Spinal cord (tissue), 10 donors: Measurements from ENCODE around the gene CHKB. TPM values are rescaled to one million over a fixed set of nuclear protein-coding genes. Genes with fewer than 3 reads are reported as not detected.
"Not testable (repeated sequence)": the region's sequence is repeated elsewhere in the genome, so short reads cannot be mapped to it uniquely, and the experiment has no call there.

Experiments used
- DNase-seq, 6 donors: peaks; one replicate each; pipeline versions ENCODE4 v3.0.0 to v3.0.0-alpha.2; 2013 to 2015; ENCODE audit warnings: low spot score in 6 of 6, low read depth in 4 of 6
- H3K27ac ChIP-seq: one replicate; pipeline ENCODE4 v1.5.1; 2013; ENCODE audit warnings: low read depth, low read length, control low read depth
- H3K27me3 ChIP-seq: one replicate; pipeline ENCODE4 v1.6.1; 2013; ENCODE audit warnings: low read length; ENCODE audit not compliant: control insufficient read depth, insufficient read depth
- H3K36me3 ChIP-seq: one replicate; pipeline ENCODE4 v1.6.1; 2013; ENCODE audit warnings: low read length; ENCODE audit not compliant: control insufficient read depth, insufficient read depth
- H3K4me1 ChIP-seq: one replicate; pipeline ENCODE4 v1.6.1; 2013; ENCODE audit warnings: low read length; ENCODE audit not compliant: control insufficient read depth, insufficient read depth
- H3K4me3 ChIP-seq: one replicate; pipeline ENCODE4 v1.5.1; 2013; ENCODE audit warnings: low read depth, low read length, control low read depth
- H3K9me3 ChIP-seq: one replicate; pipeline ENCODE4 v1.6.1; 2013; ENCODE audit warnings: low read length; ENCODE audit not compliant: control insufficient read depth, insufficient read depth
- WGBS: methylation state at CpG from one replicate; pipeline ENCODE4 v1.1.5; 2013; ENCODE audit warnings: missing lambda C conversion rate; ENCODE audit not compliant: insufficient coverage; 5-methylcytosine and 5-hydroxymethylcytosine counted together
- polyA plus RNA-seq, 2 donors: library from polyadenylated mRNA; unstranded; fragments of 120-200 nt; gene quantifications; one replicate each; pipeline ENCODE4 v1.2.1, GENCODE V29; 2013; ENCODE audit not compliant: insufficient read length in 2 of 2
- total RNA-seq, 2 donors: library from RNA; depleted of rRNA in 1 of 2; stranded (reverse); fragments of 120-200 nt in 1 of 2; fragments of >200 nt in 1 of 2; gene quantifications; one replicate each; pipeline versions ENCODE4 v1.2.3 to v1.2.4, GENCODE V29; 2013 to 2014
- donor health status: healthy.

The CHKB gene
- total and polyA plus RNA-seq, 4 donors, result 28.8 to 89.6 (median 84.9) TPM

- no CpG with 5 or more reads among the region's 8 CpGs for WGBS
- no peak overlapping the region for H3K27ac ChIP-seq
- no peaks in the 10 kb centered on the region for H3K36me3 ChIP-seq
- H3K27me3 ChIP-seq, result peaks cover 53% of the 10 kb centered on the region
- H3K4me3 ChIP-seq, result no peak overlapping the region
- DNase-seq, result no peak
- H3K9me3 ChIP-seq, result no peaks in the 10 kb centered on the region
- H3K4me1 ChIP-seq, result peaks cover 25% of the 10 kb centered on the region
Measured at GRCh38 chr22:50535113-50535512, 47.5 kb downstream of the CHKB start.

- not testable (repeated sequence) for H3K4me3 ChIP-seq, H3K27ac ChIP-seq, DNase-seq, H3K9me3 ChIP-seq, H3K36me3 ChIP-seq
- peaks cover 32% of the 10 kb centered on the region for H3K4me1 ChIP-seq
- H3K27me3 ChIP-seq, result peaks cover 61% of the 10 kb centered on the region
- 57% methylated on average over 8 of the region's 21 CpGs for WGBS
Measured at GRCh38 chr22:50533856-50534711, 48.6 kb downstream of the CHKB start.

- H3K27ac ChIP-seq, result no peak overlapping the region
- no peak for DNase-seq
- H3K27me3 ChIP-seq, result peaks cover 64% of the 10 kb centered on the region
- no peak overlapping the region for H3K4me3 ChIP-seq
- H3K36me3 ChIP-seq, result peaks cover 2% of the 10 kb centered on the region
- 76% methylated on average over 12 of the region's 19 CpGs for WGBS
- peaks cover 34% of the 10 kb centered on the region for H3K4me1 ChIP-seq
- no peaks in the 10 kb centered on the region for H3K9me3 ChIP-seq
Measured at GRCh38 chr22:50532824-50533796, 49.5 kb downstream of the CHKB start.

DNA sequence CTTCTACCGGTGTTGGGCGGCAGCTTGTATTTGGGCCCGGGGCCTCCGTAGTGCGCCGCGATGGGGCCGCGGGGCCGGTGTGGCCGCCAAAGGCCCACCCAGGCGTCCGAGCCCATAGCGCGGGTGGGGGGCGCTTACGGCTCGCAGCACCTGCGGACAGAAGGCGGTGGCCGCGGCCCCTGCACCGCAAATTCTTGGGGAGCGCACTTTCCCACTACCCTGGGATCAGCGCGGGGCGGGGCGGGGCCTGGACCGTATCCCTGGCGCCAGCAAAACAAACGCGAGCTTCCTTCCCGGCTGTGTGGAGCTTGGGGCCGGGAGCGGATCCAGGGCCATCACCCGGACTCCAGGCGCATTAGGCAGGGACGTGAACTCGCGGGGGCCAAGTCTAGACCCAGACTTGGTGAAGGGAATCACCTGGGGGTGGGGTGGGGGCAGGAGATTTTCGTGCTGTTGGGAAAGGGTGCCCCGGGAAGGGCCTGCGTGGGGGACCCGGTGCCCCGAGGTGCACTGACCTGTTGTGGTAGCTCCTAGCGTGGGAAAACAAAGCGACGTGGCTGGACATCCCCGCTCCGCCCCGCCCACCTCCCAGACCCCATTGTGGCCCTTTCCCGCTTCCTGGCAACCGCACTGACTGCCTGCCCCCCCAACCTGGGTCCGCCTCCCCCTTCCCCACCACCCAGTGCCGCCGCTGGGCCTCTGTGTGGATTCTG lies 50.5 kb downstream of the CHKB start:
- WGBS, result 1% methylated on average over 47 of the region's 56 CpGs
- Histone ChIP-seq H3K4me3 (peak overlapping the region; percentile 12), H3K9me3 (no peaks in the 10 kb centered on the region), H3K27ac (no peak overlapping the region), H3K4me1 (peaks cover 40% of the 10 kb centered on the region), H3K36me3 (peaks cover 8% of the 10 kb centered on the region), H3K27me3 (peaks cover 64% of the 10 kb centered on the region)
- peak in 2 of 6 donors; percentile 37 to 64 for DNase-seq

- WGBS, result 1% methylated on average over 44 of the region's 44 CpGs
- H3K9me3 ChIP-seq, result no peaks in the 10 kb centered on the region
- H3K27me3 ChIP-seq, result peaks cover 62% of the 10 kb centered on the region
- H3K4me3 ChIP-seq, result peak overlapping the region; percentile 9
- peak in 1 of 6 donors; percentile 29 for DNase-seq
- peaks cover 46% of the 10 kb centered on the region for H3K4me1 ChIP-seq
- peaks cover 8% of the 10 kb centered on the region for H3K36me3 ChIP-seq
- H3K27ac ChIP-seq, result peak overlapping the region; percentile 33
Measured at GRCh38 chr22:50531546-50531961, 51.1 kb downstream of the CHKB start.

DNA sequence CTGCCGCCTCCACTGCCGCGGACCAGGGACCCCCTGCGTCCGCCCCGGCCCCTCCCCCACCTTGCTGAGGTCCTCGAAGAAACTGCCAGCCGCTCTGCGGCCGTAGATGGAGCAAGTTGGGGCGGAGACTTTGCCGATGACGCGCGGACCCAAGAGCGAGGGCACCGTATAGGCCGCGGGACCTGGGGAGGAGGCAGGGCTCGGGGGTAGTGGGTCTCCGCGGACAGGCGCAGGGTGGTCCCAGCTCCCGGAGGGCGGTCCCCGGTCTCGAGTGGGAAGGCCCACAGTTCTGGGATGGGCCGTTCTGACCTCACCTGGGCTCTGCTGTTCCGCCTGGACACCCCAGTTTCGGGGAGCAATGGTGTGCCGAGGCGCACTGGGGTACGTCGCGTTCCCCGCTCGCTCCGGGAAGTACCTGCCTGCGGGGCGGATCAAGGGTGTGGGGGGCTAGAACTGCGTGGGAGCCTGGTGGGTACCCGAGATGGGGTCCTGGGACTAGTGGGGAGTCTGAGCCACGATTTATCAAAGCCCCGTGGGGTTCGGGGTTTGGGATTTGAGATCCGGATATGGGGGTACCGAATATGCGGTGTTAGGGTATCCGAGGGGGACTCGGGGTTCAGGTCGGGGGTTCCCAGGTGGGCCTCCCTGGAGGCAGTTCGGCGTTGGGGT lies 51.6 kb downstream of the CHKB start:
- Histone ChIP-seq H3K27me3 (peaks cover 62% of the 10 kb centered on the region), H3K4me3 (peak overlapping the region; percentile 29), H3K4me1 (peaks cover 48% of the 10 kb centered on the region), H3K9me3 (no peaks in the 10 kb centered on the region), H3K27ac (peak overlapping the region; percentile 33), H3K36me3 (peaks cover 8% of the 10 kb centered on the region)
- DNase-seq, result peak in 2 of 6 donors; percentile 46 to 65
- 7% methylated on average over 53 of the region's 53 CpGs for WGBS

DNA sequence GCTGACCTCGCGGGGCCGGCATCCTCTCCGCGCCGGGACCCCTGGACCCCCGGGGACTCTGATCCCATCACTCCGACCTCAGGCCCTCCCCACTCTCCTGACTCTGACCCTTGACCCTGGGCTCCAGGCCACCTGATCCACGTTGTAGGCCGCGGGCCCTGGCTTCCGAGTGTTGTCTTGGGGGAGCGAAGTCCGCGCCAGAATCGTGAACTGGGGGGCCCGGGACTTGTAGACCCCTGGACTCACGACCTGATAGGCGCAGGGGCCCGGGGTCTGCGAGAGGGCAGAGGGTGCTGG lies 52.1 kb downstream of the CHKB start:
- Histone ChIP-seq H3K4me1 (peaks cover 48% of the 10 kb centered on the region), H3K36me3 (peaks cover 8% of the 10 kb centered on the region), H3K27ac (peak overlapping the region; percentile 15), H3K4me3 (peak overlapping the region; percentile 29), H3K9me3 (no peaks in the 10 kb centered on the region), H3K27me3 (peaks cover 59% of the 10 kb centered on the region)
- DNase-seq, result no peak
- 5% methylated on average over 21 of the region's 21 CpGs for WGBS

DNA sequence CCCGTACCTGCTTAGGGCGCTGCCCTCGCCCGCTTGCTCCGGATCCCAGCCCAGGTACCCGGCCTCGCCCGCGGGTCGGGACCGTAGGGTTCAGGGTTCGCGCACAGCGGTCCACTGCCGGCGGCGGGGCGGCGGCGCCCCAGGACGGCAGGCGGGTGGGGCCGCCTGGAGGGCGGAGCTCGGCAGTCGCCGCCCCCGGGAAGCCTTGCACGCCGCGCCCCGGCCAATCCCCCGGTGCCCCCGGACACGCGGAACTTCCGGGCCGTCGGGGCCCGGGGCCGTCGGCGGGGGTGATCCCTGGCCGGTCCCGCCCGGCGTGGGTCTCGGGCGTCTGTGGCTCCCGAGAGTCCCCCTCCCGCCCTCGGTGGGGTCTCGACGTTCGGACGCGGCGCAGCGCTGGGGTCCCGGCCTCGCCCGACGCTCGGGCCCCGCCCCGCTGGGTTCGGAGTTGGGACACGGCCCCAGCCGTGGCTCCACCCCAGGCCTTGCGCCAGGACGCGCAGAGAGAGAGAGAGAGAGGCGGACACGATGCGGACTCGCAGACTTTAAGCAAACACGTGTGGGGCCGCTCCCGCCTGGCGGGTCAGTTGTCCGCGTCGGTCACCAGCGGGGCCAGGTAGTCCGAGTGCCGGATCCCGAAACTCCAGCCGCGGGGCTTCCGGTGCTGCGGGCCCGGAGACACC lies 52.6 kb downstream of the CHKB start, which contains the start of gene TYMP:
Gene TYMP (minus strand): TSS at position 116 of the 683 bp plus-strand sequence. CDS start 303 bp downstream, outside the sequence.
- Histone ChIP-seq H3K4me1 (peaks cover 49% of the 10 kb centered on the region), H3K4me3 (peak within 1 kb of the TSS; percentile 29), H3K9me3 (no peaks in the 10 kb centered on the region), H3K36me3 (peaks cover 9% of the 10 kb centered on the region), H3K27ac (peak within 1 kb of the TSS; percentile 15), H3K27me3 (peaks cover 58% of the 10 kb centered on the region)
- WGBS, result 1% methylated on average over 92 of the region's 92 CpGs
- DNase-seq, result peak in 1 of 6 donors; percentile 59
